SU-DHL-6 (cell line): ENCODE data around the gene NCF4.

Experiments used
- H2AFZ ChIP-seq: fragments of 200-600 bp; sonication (generic); 2 replicates; pipeline ENCODE4 v1.6.1; 2014; ENCODE audit warnings: low read depth, mild to moderate bottlenecking, moderate library complexity, mixed read lengths, antibody characterized with exemption, low read length; ENCODE audit not compliant: severe bottlenecking
- H3F3A ChIP-seq: fragments of 200-600 bp; shearing (Covaris generic); 2 replicates; pipeline ENCODE4 v1.6.0; 2016; ENCODE audit warnings: antibody characterized with exemption, mild to moderate bottlenecking; ENCODE audit not compliant: insufficient read depth
- H3K27ac ChIP-seq: fragments of 200-600 bp; sonication (generic); 2 replicates; pipeline ENCODE4 v1.5.1; 2016; ENCODE audit warnings: low read depth, mild to moderate bottlenecking, low read length, moderate library complexity, mixed read lengths
- H3K27me3 ChIP-seq: fragments of 200-600 bp; sonication (generic), shearing (Covaris generic); 2 replicates; pipeline ENCODE4 v1.6.0; 2014; ENCODE audit warnings: mild to moderate bottlenecking, low read length
- H3K36me3 ChIP-seq: fragments of 200-600 bp; sonication (generic); 2 replicates; pipeline ENCODE4 v1.6.1; 2014; ENCODE audit warnings: mild to moderate bottlenecking, low read length, mixed read lengths
- H3K4me2 ChIP-seq: fragments of 300-600, 200-600 bp; shearing (Covaris generic), sonication (generic); 2 replicates; pipeline ENCODE4 v1.6.0; 2014; ENCODE audit warnings: low read length, low read depth, mild to moderate bottlenecking; ENCODE audit not compliant: poor library complexity, severe bottlenecking
- H3K4me3 ChIP-seq: fragments of 200-600 bp; sonication (generic); 2 replicates; pipeline ENCODE4 v1.5.1; 2014; ENCODE audit warnings: antibody characterized with exemption, low read length, mild to moderate bottlenecking, mixed read lengths; ENCODE audit not compliant: insufficient read depth, poor library complexity, severe bottlenecking
- H3K79me2 ChIP-seq: fragments of 200-600 bp; sonication (generic); 2 replicates; pipeline ENCODE4 v1.6.1; 2014; ENCODE audit warnings: mild to moderate bottlenecking, low read length, moderate library complexity; ENCODE audit not compliant: insufficient read depth
- H3K9ac ChIP-seq: fragments of 200-600 bp; sonication (generic); 2 replicates; pipeline ENCODE4 v1.7.0; 2014; ENCODE audit warnings: mild to moderate bottlenecking, low read length
- H3K9me2 ChIP-seq: fragments of 200-600 bp; sonication (generic); replicated peaks from 2 replicates; pipeline ENCODE4 v1.6.1; 2014; ENCODE audit warnings: low read length; ENCODE audit not compliant: insufficient read depth
- H3K9me3 ChIP-seq: fragments of 200-600 bp; sonication (generic); 2 replicates; pipeline ENCODE4 v1.6.1; 2014; ENCODE audit warnings: low read length, mixed read lengths; ENCODE audit not compliant: insufficient read depth
- H4K20me1 ChIP-seq: fragments of 200-600 bp; sonication (generic); 2 replicates; pipeline ENCODE4 v1.6.1; 2014; ENCODE audit warnings: low read depth, mild to moderate bottlenecking, antibody characterized with exemption, low read length, moderate library complexity, mixed read lengths
- CTCF ChIP-seq: fragments of 200-600 bp; sonication (generic); IDR thresholded peaks from one replicate; pipeline ENCODE4 v1.5.1; 2017; ENCODE audit warnings: antibody characterized with exemption, mild to moderate bottlenecking, low read length, moderate library complexity; ENCODE audit not compliant: insufficient read depth, poor library complexity, severe bottlenecking
- EZH2phosphoT487 ChIP-seq: fragments of 200-600 bp; sonication (generic), shearing (Covaris generic); conservative IDR thresholded peaks from 2 replicates; pipeline ENCODE4 v1.6.1; 2018; ENCODE audit warnings: mild to moderate bottlenecking, antibody characterized with exemption, low read length, moderate library complexity, mixed read lengths

Gene NCF4

GRCh38 chr22:36860438-36860820, 377 bp upstream of the NCF4 start:
- no peaks in the 10 kb centered on the region for H3K9me2 ChIP-seq
- no peaks in the 10 kb centered on the region for H3K27me3 ChIP-seq
- no peaks in the 10 kb centered on the region for H4K20me1 ChIP-seq
- H3K27ac ChIP-seq, result peak overlapping the region; percentile 61
- peak overlapping the region; percentile 48 for H3K4me2 ChIP-seq
- TF ChIP-seq EZH2phosphoT487 (no peak), CTCF (no peak)
- no peaks in the 10 kb centered on the region for H3K9me3 ChIP-seq
- no peaks in the 10 kb centered on the region for H3K36me3 ChIP-seq
- H3K4me3 ChIP-seq, result no peak overlapping the region
- peaks cover 23% of the 10 kb centered on the region for H3F3A ChIP-seq
- H3K9ac ChIP-seq, result peak overlapping the region; percentile 44; the same call in 1 of the 2 replicates
- H2AFZ ChIP-seq, result peak overlapping the region; percentile 55
- no peaks in the 10 kb centered on the region for H3K79me2 ChIP-seq

GRCh38 chr22:36862251-36863242, 1.7 kb downstream of the NCF4 start:
- Histone ChIP-seq H3K9ac (peak overlapping the region; percentile 44), H3K36me3 (no peaks in the 10 kb centered on the region), H3K27me3 (no peaks in the 10 kb centered on the region), H3K9me2 (no peaks in the 10 kb centered on the region), H3K9me3 (no peaks in the 10 kb centered on the region), H2AFZ (no peak overlapping the region), H3K79me2 (no peaks in the 10 kb centered on the region), H3K27ac (no peak overlapping the region), H3K4me2 (peak overlapping the region; percentile 48), H4K20me1 (no peaks in the 10 kb centered on the region), H3K4me3 (no peak overlapping the region), H3F3A (peaks cover 23% of the 10 kb centered on the region)
- TF ChIP-seq EZH2phosphoT487 (no peak), CTCF (no peak)

- peaks cover 23% of the 10 kb centered on the region for H3F3A ChIP-seq
- TF ChIP-seq CTCF (no peak), EZH2phosphoT487 (no peak)
- H4K20me1 ChIP-seq, result no peaks in the 10 kb centered on the region
- H3K27ac ChIP-seq, result no peak overlapping the region
- H3K4me3 ChIP-seq, result no peak overlapping the region
- H3K9me2 ChIP-seq, result no peaks in the 10 kb centered on the region
- no peak overlapping the region for H2AFZ ChIP-seq
- no peaks in the 10 kb centered on the region for H3K9me3 ChIP-seq
- H3K27me3 ChIP-seq, result no peaks in the 10 kb centered on the region
- no peaks in the 10 kb centered on the region for H3K79me2 ChIP-seq
- no peaks in the 10 kb centered on the region for H3K36me3 ChIP-seq
- no peak overlapping the region for H3K4me2 ChIP-seq
- no peak overlapping the region for H3K9ac ChIP-seq
Observed at GRCh38 chr22:36863281-36863680, 2.5 kb downstream of the NCF4 start.
